SK-N-SH (cell line): ENCODE measurements around the gene IGF2BP2. TPM values are rescaled to one million over a fixed set of nuclear protein-coding genes. Genes with fewer than 3 reads are reported as not detected.

Experiments
- CTCF ChIA-PET: fragments of 300-600, 350-600 bp; formaldehyde crosslinking; extraction: SDS; loops from one replicate; lab custom pipeline; 2021; lab: Yijun Ruan, JAX
- POLR2A ChIA-PET: fragments of 350-600 bp; sonication (Branson Sonifier 250); formaldehyde crosslinking; extraction: SDS; loops from one replicate; lab custom pipeline; 2020; ENCODE audit warnings: antibody characterized with exemption, inconsistent platforms; lab: Yijun Ruan, JAX
- DNase-seq: peaks from one replicate; pipeline ENCODE4 v3.0.0; 2012
- H2AFZ ChIP-seq: fragments of 200-600 bp; sonication (generic); 2 replicates; pipeline ENCODE4 v1.8.1; 2016; ENCODE audit warnings: antibody characterized with exemption, mild to moderate bottlenecking, low read depth
- H3F3A ChIP-seq: fragments of 200-600 bp; sonication (generic); replicated peaks from 2 replicates; pipeline ENCODE3; 2016; ENCODE audit warnings: antibody characterized with exemption, mild to moderate bottlenecking; ENCODE audit not compliant: insufficient read depth
- H3K27ac ChIP-seq, 2 experiments: fragments of 200-500 bp in 1 of 2; fragments of 200-600 bp in 1 of 2; sonication (Bioruptor generic) in 1 of 2; sonication (generic), shearing (Covaris generic) in 1 of 2; 2 replicates each; pipeline versions ENCODE4 v1.5.1 to v1.6.1; 2014 to 2016; ENCODE audit warnings: low read depth in 2 of 2, inconsistent platforms in 1 of 2, low read length in 1 of 2, mild to moderate bottlenecking in 1 of 2, mixed read lengths in 1 of 2
- H3K27me3 ChIP-seq: fragments of 200-600 bp; sonication (generic), shearing (Covaris generic); 2 replicates; pipeline ENCODE4 v1.6.1; 2016; ENCODE audit warnings: mixed run types; ENCODE audit not compliant: insufficient read depth
- H3K36me3 ChIP-seq, 2 experiments: fragments of 200-500 bp in 1 of 2; fragments of 200-600 bp in 1 of 2; sonication (Bioruptor generic) in 1 of 2; sonication (generic) in 1 of 2; replicated peaks in 1 of 2; 2 replicates each; pipeline versions ENCODE3 to v1.5.1; 2014 to 2016; ENCODE audit warnings: low read length in 1 of 2, mild to moderate bottlenecking in 1 of 2; ENCODE audit not compliant: insufficient read depth in 2 of 2, control insufficient read depth in 1 of 2
- H3K4me1 ChIP-seq, 2 experiments: fragments of 200-500 bp in 1 of 2; fragments of 200-600 bp in 1 of 2; sonication (Bioruptor generic) in 1 of 2; sonication (generic), shearing (Covaris generic) in 1 of 2; 2 replicates each; pipeline versions ENCODE4 v1.5.1 to v1.6.1; 2014 to 2016; ENCODE audit warnings: low read depth in 1 of 2, low read length in 1 of 2, mixed run types in 1 of 2; ENCODE audit not compliant: insufficient read depth in 2 of 2, control insufficient read depth in 1 of 2
- H3K4me2 ChIP-seq: fragments of 200-600 bp; sonication (generic), shearing (Covaris generic); 2 replicates; pipeline ENCODE4 v1.6.1; 2017; ENCODE audit warnings: mixed run types
- H3K4me3 ChIP-seq, 2 experiments: fragments of 200-500 bp in 1 of 2; fragments of 200-600 bp in 1 of 2; sonication (Bioruptor generic) in 1 of 2; sonication (generic), shearing (Covaris generic) in 1 of 2; 2 replicates each; pipeline versions ENCODE4 v1.5.1 to v1.8.1; 2014 to 2016; ENCODE audit warnings: low read depth in 2 of 2, inconsistent platforms in 1 of 2, low read length in 1 of 2, mild to moderate bottlenecking in 1 of 2, mixed read lengths in 1 of 2, moderate library complexity in 1 of 2
- H3K79me2 ChIP-seq: fragments of 200-600 bp; sonication (generic); 2 replicates; pipeline ENCODE4 v1.8.1; 2017; ENCODE audit warnings: mild to moderate bottlenecking; ENCODE audit not compliant: insufficient read depth
- H3K9ac ChIP-seq: fragments of 200-600 bp; sonication (generic); 2 replicates; pipeline ENCODE4 v1.6.1; 2017; ENCODE audit warnings: mixed run types
- H3K9me2 ChIP-seq: fragments of 200-600 bp; sonication (generic); 2 replicates; pipeline ENCODE4 v1.6.1; 2017; ENCODE audit warnings: mixed run types
- H3K9me3 ChIP-seq: fragments of 200-600 bp; sonication (generic); 2 replicates; pipeline ENCODE4 v1.6.1; 2017; ENCODE audit warnings: mixed run types, mild to moderate bottlenecking, moderate library complexity
- H4K20me1 ChIP-seq: fragments of 200-600 bp; sonication (generic); 2 replicates; pipeline ENCODE4 v1.6.1; 2017; ENCODE audit warnings: mild to moderate bottlenecking, mixed run types; ENCODE audit not compliant: insufficient read depth
- ELF1 ChIP-seq: IDR thresholded peaks from 2 replicates; pipeline ENCODE4 v1.4.0; 2012
- EP300 ChIP-seq, 2 experiments: IDR thresholded peaks; 2 replicates each; pipeline versions ENCODE4 v1.4.0 to v1.6.1; 2012; ENCODE audit warnings: borderline replicate concordance in 1 of 2, low read depth in 1 of 2, low read length in 1 of 2
- FOXM1 ChIP-seq: IDR thresholded peaks from 2 replicates; pipeline ENCODE4 v1.4.0; 2012; ENCODE audit warnings: low read depth, mild to moderate bottlenecking
- GATA2 ChIP-seq: sonication (generic); formaldehyde crosslinking; IDR thresholded peaks from 2 replicates; pipeline ENCODE4 v1.5.0; 2020; ENCODE audit warnings: mild to moderate bottlenecking, missing genetic modification reagents
- JUND ChIP-seq: IDR thresholded peaks from 2 replicates; pipeline ENCODE4 v1.4.0; 2012
- MXI1 ChIP-seq: IDR thresholded peaks from 2 replicates; pipeline ENCODE4 v1.6.1; 2012; ENCODE audit warnings: mild to moderate bottlenecking, low read depth, low read length, improper control_type of control experiment
- NFIC ChIP-seq: IDR thresholded peaks from 2 replicates; pipeline ENCODE4 v1.4.0; 2012; ENCODE audit warnings: borderline replicate concordance
- NRF1 ChIP-seq: IDR thresholded peaks from 2 replicates; pipeline ENCODE4 v1.6.1; 2012; ENCODE audit warnings: low read depth, mild to moderate bottlenecking, low read length
- POLR2AphosphoS5 ChIP-seq: IDR thresholded peaks from 2 replicates; pipeline ENCODE4 v1.6.1; 2012; ENCODE audit warnings: low read depth, low read length
- RAD21 ChIP-seq: IDR thresholded peaks from 2 replicates; pipeline ENCODE4 v1.6.1; 2012; ENCODE audit warnings: mild to moderate bottlenecking, low read length
- REST ChIP-seq: IDR thresholded peaks from 2 replicates; pipeline ENCODE4 v1.6.1; 2012; ENCODE audit warnings: mild to moderate bottlenecking, low read depth, low read length, moderate library complexity
- RFX5 ChIP-seq: IDR thresholded peaks from 2 replicates; pipeline ENCODE4 v1.6.1; 2012; ENCODE audit warnings: mild to moderate bottlenecking, improper control_type of control experiment, low read length
- SIN3A ChIP-seq: IDR thresholded peaks from 2 replicates; pipeline ENCODE4 v1.6.1; 2012; ENCODE audit warnings: low read depth, mild to moderate bottlenecking, low read length, moderate library complexity, borderline replicate concordance
- SMC3 ChIP-seq: IDR thresholded peaks from 2 replicates; pipeline ENCODE4 v1.6.1; 2012; ENCODE audit warnings: low read depth, low read length, improper control_type of control experiment
- TAF1 ChIP-seq: IDR thresholded peaks from 2 replicates; pipeline ENCODE4 v1.6.1; 2012; ENCODE audit warnings: low read depth, mild to moderate bottlenecking, low read length, moderate library complexity, borderline replicate concordance
- TCF12 ChIP-seq: IDR thresholded peaks from 2 replicates; pipeline ENCODE4 v1.4.0; 2012
- TEAD4 ChIP-seq: IDR thresholded peaks from 2 replicates; pipeline ENCODE4 v1.4.0; 2012; ENCODE audit warnings: mild to moderate bottlenecking, borderline replicate concordance; ENCODE audit not compliant: insufficient read depth
- ZBTB33 ChIP-seq: IDR thresholded peaks from 2 replicates; pipeline ENCODE4 v1.4.0; 2012; ENCODE audit warnings: low read depth, borderline replicate concordance
- WGBS: methylation state at CpG from one replicate; pipeline ENCODE4 v1.1.6; 2017; ENCODE audit warnings: low lambda C conversion rate; 5-methylcytosine and 5-hydroxymethylcytosine counted together
- polyA plus RNA-seq, 3 experiments: library from polyadenylated mRNA; depleted of rRNA; stranded (reverse); fragments of >200 nt; gene quantifications; 2 replicates each; pipeline ENCODE4 v1.2.3, GENCODE V29; 2012
- TF ChIP-seq, protein P1 (sequence below): IDR thresholded peaks from 2 replicates; pipeline ENCODE4 v1.4.0; 2012; ENCODE audit warnings: low read depth
- TF ChIP-seq, protein P2 (sequence below): IDR thresholded peaks from 2 replicates; pipeline ENCODE4 v1.4.0; 2012; ENCODE audit warnings: low read depth, borderline replicate concordance

IGF2BP2 gene
- polyA plus RNA-seq, 1 of the 3 experiments (the other 2 are of a cell fraction) = 5.4 TPM

GRCh38 chr3:185846037-185846436, 21.2 kb upstream of the IGF2BP2 start:
- Histone ChIP-seq H3F3A (no peaks in the 10 kb centered on the region), H3K79me2 (no peaks in the 10 kb centered on the region), H3K36me3 (no peaks in the 10 kb centered on the region), H3K27me3 (no peaks in the 10 kb centered on the region)
- POLR2A ChIA-PET = no interaction called here
- TF ChIP-seq ZBTB33 (no peak), GATA2 (CRISPR knock-in tag) (no peak), TCF12 (no peak), FOXM1 (no peak), MXI1 (no peak), SIN3A (no peak), RAD21 (no peak), REST (no peak), JUND (no peak), RFX5 (no peak), TAF1 (no peak)
- TF ChIP-seq, protein P1, sequence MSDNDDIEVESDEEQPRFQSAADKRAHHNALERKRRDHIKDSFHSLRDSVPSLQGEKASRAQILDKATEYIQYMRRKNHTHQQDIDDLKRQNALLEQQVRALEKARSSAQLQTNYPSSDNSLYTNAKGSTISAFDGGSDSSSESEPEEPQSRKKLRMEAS = no peak
- TF ChIP-seq, all 33 proteins: peak for 0
- WGBS = 74% methylated on average over 6 of the region's 6 CpGs
- DNase-seq = no peak
- Histone ChIP-seq H3K4me1 (no peaks in the 10 kb centered on the region), H3K4me3 (no peak overlapping the region), H3K9ac (no peak overlapping the region), H3K9me2 (no peaks in the 10 kb centered on the region), H4K20me1 (no peaks in the 10 kb centered on the region), H3K9me3 (no peaks in the 10 kb centered on the region), H2AFZ (no peak overlapping the region), H3K4me2 (no peak overlapping the region), H3K27ac (no peak overlapping the region)
- CTCF ChIA-PET = no interaction called here

GRCh38 chr3:185844051-185844450, 19.2 kb upstream of the IGF2BP2 start:
- Histone ChIP-seq H3K27ac (no peak overlapping the region), H4K20me1 (no peaks in the 10 kb centered on the region), H3K4me1 (no peaks in the 10 kb centered on the region), H3K36me3 (no peaks in the 10 kb centered on the region), H3K79me2 (no peaks in the 10 kb centered on the region), H3K27me3 (no peaks in the 10 kb centered on the region), H3K9me3 (no peaks in the 10 kb centered on the region), H3K4me3 (no peak overlapping the region), H3K9me2 (no peaks in the 10 kb centered on the region), H3K9ac (no peak overlapping the region), H3F3A (no peaks in the 10 kb centered on the region), H2AFZ (no peak overlapping the region), H3K4me2 (no peak overlapping the region)
- DNase-seq = no peak
- ChIA-PET CTCF (interaction anchor here (1.1 kb wide), 1 partner anchor 99 kb away, joined by 3 read pairs; no protein-coding TSS in a partner anchor), POLR2A (no interaction called here)
- WGBS = 81% methylated on average over 3 of the region's 3 CpGs
- TF ChIP-seq NRF1 (no peak), REST (no peak), JUND (no peak), SMC3 (no peak), POLR2AphosphoS5 (no peak), TEAD4 (no peak), NFIC (no peak), ELF1 (no peak), EP300 (IDR thresholded peaks at IDR 0.05; ENCODE audit: borderline replicate concordance in 1 of 2, low read depth in 1 of 2, low read length in 1 of 2) (no peak)
- TF ChIP-seq, protein P2, sequence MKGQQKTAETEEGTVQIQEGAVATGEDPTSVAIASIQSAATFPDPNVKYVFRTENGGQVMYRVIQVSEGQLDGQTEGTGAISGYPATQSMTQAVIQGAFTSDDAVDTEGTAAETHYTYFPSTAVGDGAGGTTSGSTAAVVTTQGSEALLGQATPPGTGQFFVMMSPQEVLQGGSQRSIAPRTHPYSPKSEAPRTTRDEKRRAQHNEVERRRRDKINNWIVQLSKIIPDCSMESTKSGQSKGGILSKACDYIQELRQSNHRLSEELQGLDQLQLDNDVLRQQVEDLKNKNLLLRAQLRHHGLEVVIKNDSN = no peak
